HG03175 (cell line): Measurements from ENCODE around the gene LRRC75A.
"Not testable (repeated sequence)": the region's sequence is repeated elsewhere in the genome, so short reads cannot be mapped to it uniquely, and the experiment has no call there.

Experiments used
- ATAC-seq: cut with Tn5 transposase; IDR thresholded peaks from one replicate; pipeline ENCODE4 v1.9.1; 2021; ENCODE audit warnings: mild to moderate bottlenecking, moderate library complexity; ENCODE audit not compliant: unreplicated experiment

The LRRC75A gene

DNA sequence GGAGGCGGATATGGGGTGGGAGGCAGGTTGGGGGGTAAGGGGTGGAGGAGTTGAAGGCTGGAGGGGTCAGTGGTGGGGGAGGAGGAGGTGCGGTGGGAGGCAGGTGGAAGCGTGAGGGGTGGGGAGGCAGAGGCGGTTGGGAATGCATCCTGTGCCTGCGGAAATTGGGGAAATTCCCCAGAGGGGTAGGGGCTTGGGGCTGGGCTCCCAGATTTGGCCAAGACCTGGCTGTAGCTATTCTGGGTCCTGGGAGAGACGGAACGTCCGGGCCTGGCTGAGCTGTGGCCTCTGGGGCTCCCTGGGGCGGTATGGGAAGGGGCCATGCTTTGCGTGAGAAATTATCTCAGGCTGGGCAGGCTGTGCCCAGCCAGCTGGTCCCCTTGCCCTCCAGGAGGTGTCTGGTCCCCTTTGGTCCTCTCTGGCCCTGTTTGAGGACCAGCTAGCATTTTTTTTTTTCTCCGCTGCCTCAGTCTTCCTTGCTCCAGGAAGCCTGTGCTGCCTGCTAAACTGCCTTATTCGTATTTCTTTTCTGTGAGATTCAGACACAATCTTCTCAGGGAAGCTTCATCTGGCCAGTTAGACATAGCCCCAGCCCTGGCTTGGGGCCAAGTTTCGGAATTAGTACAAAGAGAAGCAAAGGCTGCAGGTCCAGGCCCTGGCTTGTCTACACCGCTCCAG lies 83.9 kb downstream of the LRRC75A start:
- peak; percentile 93 for ATAC-seq

DNA sequence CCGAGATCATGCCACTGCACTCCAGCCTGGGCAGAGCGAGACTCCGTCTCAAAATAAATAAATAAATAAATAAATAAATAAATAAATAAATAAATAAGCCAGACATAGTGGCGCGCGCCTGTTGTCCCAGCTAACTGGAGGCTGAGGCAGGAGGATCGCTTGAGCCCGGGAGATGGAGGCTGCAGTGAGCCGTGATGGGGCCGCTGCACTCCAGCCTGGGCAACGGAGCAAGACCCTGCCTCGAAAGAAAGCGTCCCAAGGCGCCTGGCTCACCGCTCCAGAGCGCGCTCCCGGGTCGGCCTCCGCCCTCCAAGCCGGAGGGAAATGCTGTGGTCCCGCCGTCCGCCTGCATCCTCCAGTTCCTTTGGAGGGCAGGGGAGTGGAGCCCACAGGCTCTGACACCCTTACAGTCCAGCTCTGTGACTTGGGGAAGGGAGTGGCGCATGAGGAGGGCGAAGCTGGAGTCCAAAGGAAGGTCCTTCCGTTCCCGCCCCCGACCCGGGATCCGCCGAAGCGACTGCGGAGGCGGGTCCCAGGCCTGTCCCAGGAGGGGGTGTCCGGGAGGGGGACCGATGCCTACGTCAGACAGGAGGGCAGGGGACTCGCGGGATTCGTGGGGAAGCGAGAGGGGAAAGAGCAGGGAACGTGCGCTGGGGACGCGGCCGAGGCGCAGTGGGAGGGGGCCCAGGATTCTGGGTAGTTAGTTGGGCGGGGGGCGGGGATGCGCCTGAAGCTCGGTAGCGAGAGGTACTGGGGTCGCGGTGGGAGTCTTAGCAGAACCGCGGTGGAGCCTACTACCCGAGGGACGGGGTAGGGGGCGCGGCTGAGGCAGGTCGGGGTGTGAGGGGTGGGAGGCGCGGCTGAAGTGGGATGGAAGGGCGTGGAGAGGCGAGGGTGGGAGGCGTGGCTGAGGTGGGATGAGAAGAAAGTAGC lies 85.0 kb downstream of the LRRC75A start:
- no peak for ATAC-seq

DNA sequence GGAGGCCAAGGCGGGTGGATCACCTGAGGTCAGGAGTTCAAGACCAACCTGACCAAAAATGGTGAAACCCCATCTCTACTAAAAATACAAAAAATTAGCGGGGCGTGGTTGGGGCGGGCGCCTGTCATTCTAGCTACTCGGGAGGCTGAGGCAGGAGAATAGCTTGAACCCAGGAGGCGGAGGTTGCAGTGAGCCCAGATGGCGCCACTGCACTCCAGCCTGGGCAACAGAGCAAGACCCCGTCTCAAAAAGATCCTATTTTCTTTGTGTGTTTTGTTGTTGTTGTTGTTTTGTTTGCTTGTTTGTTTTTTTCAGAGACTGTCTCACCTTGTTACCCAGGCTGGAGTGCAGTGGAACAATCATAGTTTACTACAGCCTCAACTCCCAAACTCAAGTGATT lies 88.1 kb downstream of the LRRC75A start:
- not testable (repeated sequence) for ATAC-seq

DNA sequence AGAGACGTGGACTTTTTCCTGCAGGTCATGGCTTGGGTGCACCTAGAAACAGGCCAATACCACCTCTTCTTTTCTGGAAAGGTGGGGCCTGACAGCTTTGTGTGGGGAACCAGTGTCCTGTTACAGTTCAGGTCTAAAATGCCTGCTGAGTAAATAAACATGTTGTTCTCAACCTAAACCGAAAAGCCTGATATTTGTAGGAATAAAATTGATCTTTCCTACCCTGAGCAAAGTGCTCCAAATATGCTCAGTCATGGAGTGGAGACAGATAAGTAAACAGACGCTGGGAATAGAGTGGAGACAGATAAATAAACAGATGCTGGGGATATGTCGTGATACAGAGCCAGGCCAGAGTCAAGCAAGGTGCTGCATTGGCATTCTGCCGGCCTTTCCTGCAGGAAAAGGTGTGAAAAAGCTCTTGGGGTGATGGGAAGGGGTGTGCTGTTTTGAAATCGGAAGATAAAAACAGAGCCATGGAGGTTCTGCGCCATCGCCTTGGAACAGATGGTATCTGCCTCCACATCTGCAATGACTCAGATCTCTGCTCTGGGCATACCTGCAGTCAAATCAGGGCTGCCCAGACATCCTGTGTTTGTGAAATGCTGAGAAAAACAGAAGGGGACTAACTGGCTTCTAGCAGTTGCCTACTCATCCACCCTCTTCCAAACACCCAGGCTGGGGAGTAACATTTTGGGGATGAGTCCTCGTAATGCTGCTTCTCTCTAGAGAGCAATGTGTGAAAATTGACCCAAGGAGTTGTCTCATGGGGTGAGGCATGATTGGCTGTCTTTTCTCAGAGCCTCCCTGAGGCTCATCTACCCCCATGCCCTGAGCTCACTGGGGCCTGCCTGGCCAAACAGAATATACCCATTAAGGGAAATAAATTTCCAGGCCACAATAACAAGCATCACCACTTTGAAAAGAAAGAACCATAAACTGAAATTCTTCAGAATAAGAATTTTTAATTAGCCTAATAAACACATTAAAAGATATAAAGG lies 93.4 kb downstream of the LRRC75A start:
- peak; percentile 68 for ATAC-seq

DNA sequence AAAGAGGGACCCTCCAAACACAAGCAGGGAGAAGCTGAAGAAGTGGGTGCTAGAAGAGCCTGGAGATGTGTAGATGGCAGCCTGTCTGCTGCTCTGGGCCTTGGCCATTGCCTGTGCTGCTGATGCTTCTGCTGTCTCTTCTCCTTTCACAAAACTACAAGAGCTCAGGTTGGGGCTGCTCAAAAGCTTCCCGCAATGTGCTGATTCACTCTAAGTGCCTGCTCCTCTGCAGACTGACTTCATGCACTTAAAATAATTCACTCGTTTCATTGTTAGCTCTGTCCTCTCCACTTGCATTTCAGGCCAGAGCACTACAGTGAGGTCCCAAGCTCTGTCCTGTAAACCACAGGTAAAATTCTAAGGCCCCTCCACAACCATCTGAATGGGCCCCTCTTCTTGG lies 95.3 kb downstream of the LRRC75A start:
- ATAC-seq: not testable (repeated sequence)

DNA sequence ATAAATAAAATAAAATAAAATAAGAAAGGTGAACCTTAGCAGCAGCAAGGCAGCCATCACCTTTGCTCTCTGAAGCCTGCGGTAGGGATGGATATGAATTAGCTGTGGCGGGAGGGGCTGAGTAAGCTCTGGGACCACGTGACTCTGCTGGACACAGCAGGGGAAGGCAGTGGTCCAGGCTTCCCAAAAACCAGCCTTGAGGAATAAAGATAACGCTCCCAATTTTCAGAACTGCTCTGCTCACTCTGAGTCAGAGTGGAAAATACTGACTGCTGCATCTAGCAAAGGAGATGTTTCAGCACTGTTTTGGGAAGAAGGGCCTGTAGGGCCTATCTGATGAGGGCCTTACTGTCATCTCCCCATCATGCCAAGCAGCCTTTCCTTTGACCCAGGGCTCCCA lies 96.1 kb downstream of the LRRC75A start:
- not testable (repeated sequence) for ATAC-seq

DNA sequence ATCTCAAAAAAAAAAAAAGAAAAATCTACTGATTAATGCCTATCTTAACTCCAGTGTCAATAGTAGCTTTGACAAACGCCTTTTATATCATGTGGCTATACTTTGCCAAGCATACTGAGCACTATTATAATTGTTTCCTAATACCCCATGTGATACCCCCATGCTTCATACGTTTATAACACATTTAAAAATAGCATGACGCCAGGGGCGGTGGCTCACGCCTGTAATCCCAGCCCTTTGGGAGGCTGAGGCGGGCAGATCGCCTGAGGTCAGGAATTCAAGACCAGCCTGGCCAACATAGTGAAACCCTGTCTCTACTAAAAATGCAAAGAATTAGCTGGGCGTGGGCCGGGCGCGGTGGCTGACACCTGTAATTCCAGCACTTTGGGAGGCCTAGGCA lies 99.5 kb downstream of the LRRC75A start:
- ATAC-seq: not testable (repeated sequence)
